Spleen (tissue), 3 donors: Measurements from ENCODE around the gene BET1L.

ENCODE experiments used
- POLR2A ChIP-seq, 3 donors: fragments of 450-650 bp; IDR thresholded peaks; one replicate each; pipeline ENCODE4 v1.5.1; 2017; ENCODE audit warnings: antibody characterized with exemption in 3 of 3, mild to moderate bottlenecking in 1 of 3
- POLR2AphosphoS5 ChIP-seq, 3 donors: sonication (generic); formaldehyde crosslinking; IDR thresholded peaks; one replicate each; pipeline ENCODE4 v1.5.1; 2017; ENCODE audit warnings: antibody characterized with exemption in 3 of 3

DNA sequence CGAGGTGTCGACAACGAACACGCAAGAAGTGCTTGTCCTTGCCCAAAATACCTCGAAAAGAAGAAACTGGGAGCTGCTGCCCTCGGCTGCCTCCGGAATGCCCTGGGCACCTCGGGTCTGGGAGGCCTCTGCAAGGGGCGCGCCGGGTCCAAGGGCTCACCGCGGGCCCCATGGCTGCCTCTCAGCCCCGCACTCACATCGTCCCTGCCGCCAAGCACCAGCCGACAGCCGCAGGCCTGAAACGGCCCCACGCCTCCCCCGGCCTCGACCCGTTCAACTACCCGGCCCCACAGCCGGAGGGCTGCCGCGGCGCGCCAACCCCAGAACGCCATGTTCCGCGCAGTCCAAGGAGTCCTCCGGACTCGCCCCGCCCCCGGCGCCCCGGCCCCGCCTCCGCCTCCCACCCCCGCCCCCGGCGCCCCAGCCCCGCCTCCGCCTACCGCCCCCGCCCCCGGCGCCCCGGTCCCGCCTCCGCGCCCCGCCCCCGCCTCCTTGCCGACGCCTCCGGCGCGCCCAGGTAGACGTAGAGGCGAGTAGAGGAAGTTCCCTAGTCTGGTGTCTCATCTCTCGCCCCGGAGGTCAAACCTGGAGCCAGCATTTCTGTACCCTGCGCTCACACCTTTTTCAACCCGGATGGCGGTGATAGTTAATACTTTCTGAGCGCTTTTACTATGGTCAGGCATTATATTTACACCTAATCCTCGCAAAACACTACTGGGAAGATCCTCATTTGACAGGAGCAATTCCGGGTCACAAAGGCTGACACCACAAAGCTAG, 29.0 kb upstream of the BET1L start, which contains the start of gene SIRT3:
- TF ChIP-seq POLR2A (IDR thresholded peaks at IDR 0.05), result peak in 1 of 3 donors; percentile 70
- TF ChIP-seq POLR2AphosphoS5 (IDR thresholded peaks at IDR 0.05), result peak; percentile 74 to 82 (median 81)
